Parathyroid adenoma (tissue), 2 donors: ENCODE measurements around the gene IKZF2.

Experiments used
- H2AFZ ChIP-seq: fragments of 300-600 bp; sonication (generic); one replicate; pipeline ENCODE4 v1.7.0; 2017; ENCODE audit warnings: antibody characterized with exemption, mild to moderate bottlenecking
- H3K27ac ChIP-seq: fragments of 300-600 bp; sonication (generic); one replicate; pipeline ENCODE4 v1.7.0; 2017
- H3K27me3 ChIP-seq: fragments of 300-600 bp; sonication (generic); one replicate; pipeline ENCODE4 v1.7.0; 2017; ENCODE audit warnings: low read length; ENCODE audit not compliant: control insufficient read depth, insufficient read depth
- H3K36me3 ChIP-seq: fragments of 300-600 bp; sonication (generic); one replicate; pipeline ENCODE4 v1.7.0; 2017; ENCODE audit warnings: low read length; ENCODE audit not compliant: control insufficient read depth, insufficient read depth
- H3K4me1 ChIP-seq: fragments of 300-600 bp; sonication (generic); one replicate; pipeline ENCODE4 v1.7.0; 2017; ENCODE audit warnings: control low read depth
- H3K4me2 ChIP-seq: fragments of 300-600 bp; sonication (generic); one replicate; pipeline ENCODE4 v1.7.0; 2017; ENCODE audit warnings: low read length
- H3K4me3 ChIP-seq: fragments of 300-600 bp; sonication (generic); one replicate; pipeline ENCODE4 v1.7.0; 2017; ENCODE audit warnings: low read depth, low read length
- H3K79me2 ChIP-seq: fragments of 300-600 bp; sonication (generic); one replicate; pipeline ENCODE4 v1.7.0; 2017; ENCODE audit warnings: control low read depth
- H3K9ac ChIP-seq: fragments of 300-600 bp; sonication (generic); one replicate; pipeline ENCODE4 v1.7.0; 2017; ENCODE audit warnings: mild to moderate bottlenecking
- H3K9me3 ChIP-seq: fragments of 300-600 bp; sonication (generic); one replicate; pipeline ENCODE4 v1.7.0; 2017; ENCODE audit warnings: low read length; ENCODE audit not compliant: control insufficient read depth
- CTCF ChIP-seq: fragments of 300-600 bp; sonication (generic); IDR thresholded peaks from one replicate; pipeline ENCODE4 v1.7.0; 2017; ENCODE audit warnings: antibody characterized with exemption, mild to moderate bottlenecking
- donor health status: primary hyperparathyroidism.

The IKZF2 gene

GRCh38 chr2:213187833-213188532 lies 36.6 kb upstream of the IKZF2 start:
- Histone ChIP-seq H3K36me3 (no peaks in the 10 kb centered on the region), H3K4me1 (no peaks in the 10 kb centered on the region), H3K9ac (no peak overlapping the region), H3K79me2 (no peaks in the 10 kb centered on the region), H3K27me3 (no peaks in the 10 kb centered on the region), H3K4me3 (no peak overlapping the region), H3K9me3 (no peaks in the 10 kb centered on the region), H3K4me2 (no peak overlapping the region), H2AFZ (no peak overlapping the region), H3K27ac (no peak overlapping the region)
- TF ChIP-seq CTCF: no peak

- Histone ChIP-seq H3K36me3 (no peaks in the 10 kb centered on the region), H3K4me3 (no peak overlapping the region), H2AFZ (no peak overlapping the region), H3K27ac (no peak overlapping the region), H3K4me2 (no peak overlapping the region), H3K4me1 (no peaks in the 10 kb centered on the region), H3K9ac (no peak overlapping the region), H3K27me3 (no peaks in the 10 kb centered on the region), H3K9me3 (no peaks in the 10 kb centered on the region), H3K79me2 (no peaks in the 10 kb centered on the region)
- no peak for TF ChIP-seq CTCF
Observed at GRCh38 chr2:213187386-213187785, 36.0 kb upstream of the IKZF2 start.

GRCh38 chr2:213185147-213185822 lies 33.9 kb upstream of the IKZF2 start:
- Histone ChIP-seq H3K27me3 (no peaks in the 10 kb centered on the region), H3K27ac (no peak overlapping the region), H3K9ac (no peak overlapping the region), H3K36me3 (no peaks in the 10 kb centered on the region), H3K9me3 (no peaks in the 10 kb centered on the region), H3K4me1 (no peaks in the 10 kb centered on the region), H3K4me2 (no peak overlapping the region), H3K79me2 (no peaks in the 10 kb centered on the region), H2AFZ (no peak overlapping the region), H3K4me3 (no peak overlapping the region)
- no peak for TF ChIP-seq CTCF

GRCh38 chr2:213181712-213182111 lies 30.3 kb upstream of the IKZF2 start:
- no peaks in the 10 kb centered on the region for H3K36me3 ChIP-seq
- no peak overlapping the region for H3K27ac ChIP-seq
- no peak for TF ChIP-seq CTCF
- no peaks in the 10 kb centered on the region for H3K4me1 ChIP-seq
- no peak overlapping the region for H3K4me3 ChIP-seq
- no peaks in the 10 kb centered on the region for H3K27me3 ChIP-seq
- no peaks in the 10 kb centered on the region for H3K79me2 ChIP-seq
- no peak overlapping the region for H3K9ac ChIP-seq
- no peaks in the 10 kb centered on the region for H3K9me3 ChIP-seq
- no peak overlapping the region for H3K4me2 ChIP-seq
- no peak overlapping the region for H2AFZ ChIP-seq

- Histone ChIP-seq H2AFZ (no peak overlapping the region), H3K4me3 (no peak overlapping the region), H3K79me2 (no peaks in the 10 kb centered on the region), H3K27me3 (no peaks in the 10 kb centered on the region), H3K9me3 (no peaks in the 10 kb centered on the region), H3K9ac (no peak overlapping the region), H3K4me2 (no peak overlapping the region), H3K27ac (no peak overlapping the region), H3K4me1 (no peaks in the 10 kb centered on the region), H3K36me3 (no peaks in the 10 kb centered on the region)
- no peak for TF ChIP-seq CTCF
Observed at GRCh38 chr2:213177679-213178078, 26.3 kb upstream of the IKZF2 start.
